ENCODE results near the gene MGAT3.

The MGAT3 gene

DNA sequence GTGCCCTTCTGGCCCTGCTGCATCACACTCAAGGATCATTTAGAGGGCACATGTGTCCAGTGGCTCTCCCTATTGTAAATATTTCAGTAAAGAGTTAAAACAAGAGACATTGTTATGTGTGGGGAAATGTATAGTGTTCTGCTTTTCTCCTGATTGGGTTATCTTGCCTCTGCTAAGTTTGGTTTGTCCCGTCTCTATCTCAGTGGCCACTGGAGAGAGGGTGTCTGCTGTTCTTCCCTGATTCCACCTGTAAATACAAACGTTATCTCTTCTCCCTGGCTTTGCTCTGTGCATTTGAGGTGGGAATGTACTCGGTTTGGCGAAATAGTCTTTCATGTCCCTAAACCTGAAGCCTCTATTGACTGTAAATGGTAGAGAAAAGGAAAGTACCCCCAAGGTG lies 51.6 kb downstream of the MGAT3 start:
- DNase-seq (ENCODE audit: low read depth), result no peak
- TF ChIP-seq, protein P1, sequence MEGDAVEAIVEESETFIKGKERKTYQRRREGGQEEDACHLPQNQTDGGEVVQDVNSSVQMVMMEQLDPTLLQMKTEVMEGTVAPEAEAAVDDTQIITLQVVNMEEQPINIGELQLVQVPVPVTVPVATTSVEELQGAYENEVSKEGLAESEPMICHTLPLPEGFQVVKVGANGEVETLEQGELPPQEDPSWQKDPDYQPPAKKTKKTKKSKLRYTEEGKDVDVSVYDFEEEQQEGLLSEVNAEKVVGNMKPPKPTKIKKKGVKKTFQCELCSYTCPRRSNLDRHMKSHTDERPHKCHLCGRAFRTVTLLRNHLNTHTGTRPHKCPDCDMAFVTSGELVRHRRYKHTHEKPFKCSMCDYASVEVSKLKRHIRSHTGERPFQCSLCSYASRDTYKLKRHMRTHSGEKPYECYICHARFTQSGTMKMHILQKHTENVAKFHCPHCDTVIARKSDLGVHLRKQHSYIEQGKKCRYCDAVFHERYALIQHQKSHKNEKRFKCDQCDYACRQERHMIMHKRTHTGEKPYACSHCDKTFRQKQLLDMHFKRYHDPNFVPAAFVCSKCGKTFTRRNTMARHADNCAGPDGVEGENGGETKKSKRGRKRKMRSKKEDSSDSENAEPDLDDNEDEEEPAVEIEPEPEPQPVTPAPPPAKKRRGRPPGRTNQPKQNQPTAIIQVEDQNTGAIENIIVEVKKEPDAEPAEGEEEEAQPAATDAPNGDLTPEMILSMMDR (IDR thresholded peaks at IDR 0.05; ENCODE audit: insufficient read depth, low read depth, low read length, missing control alignments), result no peak
- no peak overlapping the region for H3K4me3 ChIP-seq (ENCODE audit: low read length)

DNA sequence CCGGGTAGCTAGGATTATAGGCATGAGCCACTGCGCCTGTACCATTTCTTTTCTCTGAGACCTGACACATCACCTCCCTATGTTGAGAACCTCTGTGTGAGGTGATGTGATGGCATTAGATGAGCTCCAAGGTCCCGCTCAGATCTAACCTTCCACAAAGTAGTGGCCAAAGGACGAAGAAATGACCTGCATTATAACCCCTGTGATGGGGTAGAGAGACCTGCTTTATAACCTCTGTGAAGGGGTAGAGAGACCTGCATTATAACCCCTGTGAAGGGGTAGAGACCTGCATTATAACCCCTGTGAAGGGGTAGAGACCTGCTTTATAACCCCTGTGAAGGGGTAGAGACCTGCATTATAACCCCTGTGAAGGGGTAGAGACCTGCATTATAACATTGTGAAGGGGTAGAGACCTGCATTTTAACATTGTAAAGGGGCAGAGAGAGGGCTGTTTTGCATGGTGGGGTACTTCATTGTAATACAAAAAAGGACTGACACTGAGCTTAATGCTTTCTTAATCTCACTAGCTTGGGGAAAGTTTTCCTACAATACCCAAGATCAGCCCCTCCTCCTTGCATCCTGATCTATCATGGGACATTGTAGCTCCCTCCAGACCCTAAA lies 53.8 kb downstream of the MGAT3 start:
- DNase-seq (ENCODE audit: low read depth), result no peak
- TF ChIP-seq, protein P1 (IDR thresholded peaks at IDR 0.05; ENCODE audit: insufficient read depth, low read depth, low read length, missing control alignments), result no peak
- H3K4me3 ChIP-seq (ENCODE audit: low read length), result no peak overlapping the region

DNA sequence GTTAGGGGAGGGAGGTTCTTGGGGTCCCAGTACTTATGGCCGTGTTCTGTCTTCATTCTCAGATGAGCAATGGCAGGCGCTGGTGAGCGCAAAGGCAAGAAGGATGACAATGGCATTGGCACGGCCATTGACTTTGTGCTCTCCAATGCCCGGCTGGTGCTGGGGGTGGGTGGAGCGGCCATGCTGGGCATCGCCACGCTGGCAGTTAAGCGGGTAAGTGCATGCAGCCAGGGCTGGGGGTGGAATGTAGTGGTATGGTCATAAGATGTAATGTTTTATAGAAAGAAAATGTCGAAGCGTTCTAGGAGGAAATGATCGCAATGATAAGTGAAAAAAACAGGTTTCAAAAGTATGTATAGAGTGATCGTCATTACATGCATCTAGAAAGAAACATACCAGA lies 54.4 kb downstream of the MGAT3 start:
- no peak overlapping the region for H3K4me3 ChIP-seq (ENCODE audit: low read length)
- TF ChIP-seq, protein P1 (IDR thresholded peaks at IDR 0.05; ENCODE audit: insufficient read depth, low read depth, low read length, missing control alignments), result no peak

DNA sequence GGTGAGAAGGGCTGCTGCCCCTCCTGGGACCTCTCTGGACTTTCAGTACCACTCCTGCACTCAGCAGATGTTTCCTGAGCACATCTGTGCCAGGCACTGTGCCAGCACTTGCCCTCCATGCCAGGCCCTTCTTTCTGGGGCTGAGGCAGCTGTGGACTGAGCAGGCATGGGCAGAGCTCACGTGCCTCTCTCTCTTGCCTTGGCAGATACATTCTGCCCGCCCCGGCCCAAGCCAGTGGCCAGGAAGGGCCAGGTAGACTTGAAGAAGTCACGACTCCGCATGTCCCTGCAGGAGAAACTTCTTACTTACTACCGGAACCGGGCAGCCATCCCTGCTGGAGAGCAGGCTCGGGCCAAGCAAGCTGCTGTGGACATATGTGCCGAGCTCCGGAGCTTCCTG lies 55.2 kb downstream of the MGAT3 start:
- no peak for DNase-seq (ENCODE audit: low read depth)
- TF ChIP-seq, protein P1 (IDR thresholded peaks at IDR 0.05; ENCODE audit: insufficient read depth, low read depth, low read length, missing control alignments), result no peak

More for the DNA sequence above, 54.4 kb downstream of the MGAT3 start:
- no peak for DNase-seq (ENCODE audit: low read depth)

DNA sequence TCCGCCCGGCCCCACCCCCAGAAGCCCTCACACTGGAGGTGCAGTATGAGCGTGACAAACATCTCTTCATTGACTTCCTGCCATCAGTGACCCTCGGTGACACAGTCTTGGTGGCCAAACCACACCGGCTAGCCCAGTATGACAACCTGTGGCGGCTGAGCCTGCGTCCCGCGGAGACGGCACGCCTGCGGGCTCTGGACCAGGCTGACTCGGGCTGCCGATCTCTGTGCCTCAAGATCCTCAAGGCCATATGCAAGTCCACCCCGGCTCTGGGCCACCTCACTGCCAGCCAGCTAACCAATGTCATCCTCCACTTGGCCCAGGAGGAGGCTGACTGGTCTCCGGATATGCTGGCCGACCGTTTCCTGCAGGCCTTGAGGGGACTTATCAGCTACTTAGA lies 57.0 kb downstream of the MGAT3 start:
- DNase-seq (ENCODE audit: low read depth), result no peak
- TF ChIP-seq, protein P1 (IDR thresholded peaks at IDR 0.05; ENCODE audit: insufficient read depth, low read depth, low read length, missing control alignments), result no peak
- no peak overlapping the region for H3K4me3 ChIP-seq (ENCODE audit: low read length)

More for the DNA sequence above, 55.2 kb downstream of the MGAT3 start:
- no peak overlapping the region for H3K4me3 ChIP-seq (ENCODE audit: low read length)

DNA sequence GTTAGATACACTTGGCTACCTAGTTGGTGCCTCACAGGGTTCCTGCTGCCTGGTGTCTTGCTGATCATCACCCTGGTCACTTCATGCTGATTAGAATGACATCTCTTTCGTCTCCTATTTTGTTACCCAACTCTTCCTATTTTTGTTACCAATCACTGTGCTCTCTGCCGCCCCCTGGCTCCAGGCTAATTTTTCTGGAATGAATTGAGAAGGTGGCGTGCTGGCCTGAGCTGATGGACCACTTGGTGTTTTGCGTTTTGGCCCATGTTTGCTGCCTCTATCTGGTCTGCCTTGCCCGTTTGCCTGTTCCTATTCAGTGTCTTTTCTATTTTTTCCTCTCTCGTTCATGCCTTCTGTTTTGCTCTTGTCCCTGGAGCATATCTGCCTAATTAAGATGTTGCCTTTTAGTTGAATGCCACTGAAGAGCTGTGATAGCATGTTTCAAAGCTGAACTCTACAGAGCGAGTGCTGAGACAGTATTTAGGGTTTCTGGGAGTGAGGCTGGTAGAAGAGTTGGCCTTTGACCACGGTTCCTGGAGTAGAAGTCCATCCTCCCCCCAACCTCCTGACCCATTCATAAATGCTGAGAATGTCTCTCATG lies 57.7 kb downstream of the MGAT3 start:
- DNase-seq (ENCODE audit: low read depth), result peak; percentile 52
- no peak overlapping the region for H3K4me3 ChIP-seq (ENCODE audit: low read length)
- TF ChIP-seq, protein P1 (IDR thresholded peaks at IDR 0.05; ENCODE audit: insufficient read depth, low read depth, low read length, missing control alignments), result peak; percentile 82
